ENCODE data around the gene WIPI1.
"Not testable (repeated sequence)": the region's sequence is repeated elsewhere in the genome, so short reads cannot be mapped to it uniquely, and the experiment has no call there.

GRCh38 chr17:68403837-68404236 lies 53.5 kb downstream of the WIPI1 start:
- not testable (repeated sequence) for TF ChIP-seq CTCF (IDR thresholded peaks at IDR 0.05; ENCODE audit: poor library complexity); EZH2 (IDR thresholded peaks at IDR 0.05; ENCODE audit: borderline replicate concordance)
